ENCODE results near the gene CFDP1.
"Not testable (repeated sequence)": the region's sequence is repeated elsewhere in the genome, so short reads cannot be mapped to it uniquely, and the experiment has no call there.

Gene CFDP1

DNA sequence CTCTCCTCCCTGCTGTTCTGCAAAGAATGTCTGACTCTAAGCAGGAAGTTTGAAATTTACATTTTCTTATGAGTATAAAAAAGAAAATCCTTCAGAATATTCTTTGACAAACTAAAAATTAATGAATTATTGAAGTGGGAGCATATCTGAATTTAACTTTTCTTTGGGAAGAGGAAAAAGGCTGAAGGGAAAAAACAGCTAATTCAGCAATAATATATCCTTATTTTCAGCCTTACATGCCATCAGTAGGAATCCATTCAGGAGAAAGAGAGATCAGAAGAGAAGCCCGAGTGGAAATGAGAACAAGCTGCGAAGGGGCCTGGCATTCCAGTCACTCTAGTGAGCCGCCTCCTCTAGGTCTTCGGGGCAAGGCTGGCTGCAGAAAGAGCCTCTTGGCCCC is 140.1 kb downstream of the CFDP1 start:
- DNase-seq (ENCODE audit: low read depth in 2 of 2) = no peak

DNA sequence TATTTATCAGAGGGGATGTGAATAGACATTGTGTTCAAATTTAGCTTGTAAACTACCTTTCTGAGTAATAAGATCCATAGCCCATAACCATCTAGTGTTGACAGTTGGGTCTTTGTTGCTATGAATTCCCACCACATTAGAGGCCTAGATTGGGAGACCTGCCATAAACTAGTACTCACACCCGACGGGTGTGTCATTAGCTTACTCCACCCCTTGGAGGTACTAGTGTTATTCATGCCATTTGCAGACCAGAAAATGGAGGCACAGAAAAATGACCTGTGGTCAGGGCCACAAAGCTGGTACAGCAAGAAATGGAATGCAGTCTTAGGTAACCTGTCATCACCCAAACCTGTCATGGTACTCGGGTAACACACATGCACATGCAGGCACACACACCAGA is 140.6 kb downstream of the CFDP1 start:
- DNase-seq (ENCODE audit: low read depth in 2 of 2) = no peak

DNA sequence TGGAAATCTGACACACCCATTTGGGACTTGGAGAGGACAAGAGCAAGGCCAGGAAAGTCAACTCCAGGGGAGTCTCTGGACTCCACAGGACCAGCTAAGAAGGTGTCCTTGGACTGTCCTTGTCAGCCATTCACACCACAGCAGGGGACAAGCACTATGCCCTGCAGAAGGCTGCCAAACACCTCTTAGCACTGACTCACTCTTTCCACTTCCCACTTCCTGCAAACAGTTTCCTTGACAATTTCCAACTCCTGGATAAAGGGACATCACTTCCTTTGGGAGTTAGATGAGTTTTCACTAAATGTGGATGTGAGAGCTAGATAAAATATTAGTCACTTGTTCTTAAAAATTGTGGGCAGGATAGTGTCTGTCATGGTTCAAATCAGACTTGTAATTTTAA is 144.1 kb downstream of the CFDP1 start:
- no peak for DNase-seq (ENCODE audit: low read depth in 2 of 2)

DNA sequence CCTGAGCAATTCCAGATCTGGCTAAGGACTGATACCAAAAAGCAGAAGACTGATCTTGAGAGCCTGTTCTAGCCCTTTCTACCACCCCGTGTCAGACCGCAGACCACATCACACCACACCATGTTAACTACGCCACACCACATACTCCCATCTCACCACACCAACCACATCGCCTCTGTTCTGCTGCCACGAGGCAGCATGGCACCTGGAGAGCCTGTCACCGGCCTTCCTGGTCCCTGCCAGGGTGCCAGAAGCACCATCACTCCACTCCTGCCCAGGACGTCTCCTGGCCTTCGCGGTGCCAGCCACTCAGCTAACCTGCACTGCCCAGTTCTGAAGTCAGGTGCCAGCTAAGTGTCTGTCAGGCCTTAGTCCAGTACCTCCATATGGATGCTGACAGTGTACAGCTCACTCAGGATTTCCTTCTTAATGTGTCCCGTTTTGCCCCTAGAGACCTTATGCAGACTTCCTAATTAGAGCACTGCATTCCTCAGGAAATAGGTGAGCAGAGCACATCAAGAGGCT is 144.6 kb downstream of the CFDP1 start:
- DNase-seq (ENCODE audit: low read depth in 2 of 2) = no peak

DNA sequence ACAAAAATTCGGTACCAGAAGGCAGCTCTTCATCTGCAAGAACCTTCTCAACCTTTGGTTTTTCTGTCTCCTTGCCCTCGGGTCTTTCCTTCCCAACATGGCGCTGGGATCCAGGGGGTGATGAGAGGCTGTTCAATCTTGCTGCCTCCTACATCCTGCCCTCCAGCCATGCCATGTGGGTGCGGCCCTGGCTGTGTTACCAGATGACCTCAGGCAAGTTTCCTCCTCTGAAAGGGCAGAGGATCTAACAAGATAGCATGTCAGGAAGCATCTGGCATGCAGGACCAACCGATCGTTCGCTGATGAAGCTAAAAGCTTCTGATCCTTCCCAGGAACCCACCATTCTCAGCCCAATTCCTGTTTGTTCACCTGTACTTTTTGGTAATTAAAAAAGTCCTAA is 145.1 kb downstream of the CFDP1 start:
- DNase-seq (ENCODE audit: low read depth in 2 of 2) = no peak

DNA sequence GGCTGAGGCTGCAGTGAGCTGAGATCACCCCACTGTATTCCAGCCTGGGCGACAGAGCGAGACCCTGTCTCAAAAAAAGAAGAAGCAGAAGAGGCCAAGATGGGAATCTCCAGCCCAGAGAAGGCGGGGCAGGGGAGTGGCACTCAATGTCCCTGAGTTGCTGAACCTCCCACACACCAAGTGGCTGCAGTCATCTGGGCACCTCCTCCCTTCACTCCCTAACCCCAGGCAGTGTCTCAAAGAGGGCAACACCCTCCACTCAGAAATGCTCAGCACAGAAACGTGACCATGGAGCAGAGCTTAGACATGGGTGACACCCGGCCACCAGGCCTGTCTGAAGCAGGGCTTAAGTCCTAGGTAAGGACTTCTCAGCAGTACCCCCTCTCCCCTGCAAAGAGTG is 145.6 kb downstream of the CFDP1 start:
- DNase-seq (ENCODE audit: low read depth in 2 of 2) = no peak

DNA sequence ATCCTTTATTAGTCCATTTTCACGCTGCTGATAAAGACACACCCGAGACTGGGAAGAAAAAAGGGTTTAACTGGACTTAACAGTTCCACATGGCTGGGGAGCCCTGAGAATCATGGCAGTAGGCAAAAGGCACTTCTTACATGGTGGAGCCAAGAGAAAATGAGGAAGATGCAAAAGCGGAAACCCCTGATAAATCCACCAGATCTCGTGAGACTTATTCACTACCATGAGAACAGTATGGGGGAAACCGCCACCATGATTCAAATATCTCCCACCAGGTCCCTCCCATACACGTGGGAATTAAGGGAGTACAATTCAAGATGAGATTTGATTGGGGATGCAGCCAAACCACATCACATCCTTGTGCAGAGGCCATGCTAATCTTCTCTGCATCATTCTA is 146.9 kb downstream of the CFDP1 start:
- DNase-seq (ENCODE audit: low read depth in 2 of 2) = no peak

DNA sequence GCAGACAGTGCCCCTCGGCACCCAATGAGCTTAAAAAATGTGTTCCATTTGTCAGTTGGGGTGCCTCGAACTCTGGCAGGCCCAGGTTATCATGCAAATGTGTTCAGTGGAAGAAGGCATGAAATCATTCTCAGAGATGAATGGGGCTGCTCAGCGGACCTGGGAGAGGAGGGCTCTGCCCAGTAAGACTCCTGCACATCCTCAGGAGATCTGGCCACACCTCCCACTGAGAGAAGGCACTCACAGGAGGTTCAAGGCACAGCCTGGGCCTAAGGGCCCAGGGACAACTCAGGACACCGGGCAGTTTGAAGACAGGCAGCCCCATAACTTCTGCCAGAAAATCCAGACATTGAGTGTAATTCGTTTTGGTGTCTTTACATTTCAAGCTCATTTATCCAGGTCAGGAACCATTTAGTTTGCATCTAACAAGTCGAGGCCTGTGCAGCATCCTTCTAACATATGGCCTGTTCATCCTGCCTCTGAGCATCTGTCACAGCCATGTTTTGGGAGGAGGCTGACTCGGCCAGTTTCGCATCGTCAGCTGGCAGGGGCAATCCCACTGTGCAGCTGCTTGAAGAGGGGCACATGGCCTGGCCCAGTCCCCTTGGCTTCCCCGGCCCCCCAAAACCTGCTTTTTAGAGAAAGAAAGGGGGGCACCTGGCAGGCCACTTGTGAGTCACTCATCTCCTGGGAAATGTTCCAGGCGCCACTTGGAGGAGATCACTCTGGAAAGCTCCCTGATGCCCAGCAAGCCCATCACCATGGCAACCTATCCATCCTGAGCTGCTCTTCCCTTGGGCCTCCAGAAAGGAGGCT is 150.6 kb downstream of the CFDP1 start:
- no peak for DNase-seq (ENCODE audit: low read depth in 2 of 2)

DNA sequence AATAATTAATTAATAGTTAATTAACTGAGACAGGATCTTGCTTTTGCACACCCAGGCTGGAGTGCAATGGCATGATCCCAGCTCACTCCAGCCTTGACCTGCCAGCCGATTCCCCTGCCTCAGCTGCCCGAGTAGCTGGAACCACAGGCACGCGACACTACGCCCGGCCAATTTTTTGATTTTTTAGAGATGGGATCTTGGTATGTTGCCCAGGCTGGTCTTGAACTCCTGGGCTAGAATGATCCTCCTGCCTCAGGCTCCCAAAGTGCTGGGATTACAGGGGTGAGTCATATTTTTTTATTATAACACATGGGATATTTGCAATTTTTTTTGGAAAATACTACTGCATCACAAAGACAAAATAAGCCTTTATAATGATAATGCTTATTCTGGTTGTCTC is 151.5 kb downstream of the CFDP1 start:
- DNase-seq (ENCODE audit: low read depth in 2 of 2) = no peak

DNA sequence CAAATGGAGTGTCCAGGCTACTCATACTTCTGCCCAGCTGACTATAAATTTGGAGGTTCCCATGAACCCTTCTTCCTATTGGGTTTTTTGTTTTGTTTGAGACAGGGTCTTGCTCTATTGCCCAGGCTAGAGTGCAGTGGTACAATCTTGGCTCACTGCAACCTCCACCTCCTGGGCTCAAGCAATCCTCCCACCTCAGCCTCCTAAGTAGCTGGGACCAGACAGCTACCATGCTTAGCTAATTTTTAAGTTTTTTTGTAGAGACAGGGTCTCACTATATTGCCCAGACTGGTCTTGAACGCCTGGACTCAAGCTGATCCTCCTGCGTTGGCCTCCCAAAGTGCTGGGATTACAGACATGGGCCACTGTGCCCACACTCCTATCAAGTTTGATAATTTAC is 152.3 kb downstream of the CFDP1 start:
- not testable (repeated sequence) for DNase-seq (ENCODE audit: low read depth in 2 of 2)

DNA sequence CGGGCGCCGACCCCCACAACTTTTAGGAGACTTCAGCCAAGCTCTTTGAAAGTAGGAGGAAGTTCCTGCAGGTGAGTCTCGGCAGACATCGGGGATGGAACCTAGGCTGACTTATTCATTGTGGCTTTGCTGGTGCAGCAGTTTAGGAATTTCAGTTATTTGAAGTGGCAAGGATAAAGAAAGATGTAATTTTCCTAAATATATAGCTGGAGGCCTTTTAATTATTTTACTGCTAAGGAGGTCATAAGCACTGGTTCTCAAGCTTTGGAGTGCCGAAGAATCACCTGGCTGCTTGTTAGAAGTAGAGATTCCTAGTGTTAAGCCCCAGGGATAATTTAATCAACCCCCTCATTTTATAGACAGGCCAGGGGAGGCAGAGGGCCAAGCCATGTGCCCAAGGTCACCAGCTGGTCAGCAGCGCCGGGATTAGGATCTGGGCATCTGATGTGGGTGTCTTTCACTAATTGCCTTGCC is 152.9 kb downstream of the CFDP1 start:
- no peak for DNase-seq (ENCODE audit: low read depth in 2 of 2)

DNA sequence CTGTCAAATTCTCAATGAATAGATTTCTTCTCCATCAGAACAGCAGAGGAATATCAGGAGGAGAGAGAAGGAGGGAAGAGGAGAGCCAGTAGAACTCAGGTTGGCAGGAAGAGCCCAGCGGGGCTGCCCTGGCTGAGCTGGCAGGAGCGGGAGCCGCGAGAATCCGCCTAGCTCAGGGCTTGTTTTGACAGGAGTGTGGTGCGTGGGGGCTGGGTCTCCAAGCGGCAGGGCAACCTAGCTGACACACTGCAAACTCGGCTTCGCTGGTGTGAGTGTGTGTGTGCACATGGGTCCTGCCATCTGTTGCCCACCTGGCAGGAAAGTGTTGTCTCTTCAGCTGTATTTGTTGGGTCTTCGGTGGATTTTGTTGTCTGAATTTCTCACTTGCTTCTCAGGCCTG is 154.0 kb downstream of the CFDP1 start:
- no peak for DNase-seq (ENCODE audit: low read depth in 2 of 2)

DNA sequence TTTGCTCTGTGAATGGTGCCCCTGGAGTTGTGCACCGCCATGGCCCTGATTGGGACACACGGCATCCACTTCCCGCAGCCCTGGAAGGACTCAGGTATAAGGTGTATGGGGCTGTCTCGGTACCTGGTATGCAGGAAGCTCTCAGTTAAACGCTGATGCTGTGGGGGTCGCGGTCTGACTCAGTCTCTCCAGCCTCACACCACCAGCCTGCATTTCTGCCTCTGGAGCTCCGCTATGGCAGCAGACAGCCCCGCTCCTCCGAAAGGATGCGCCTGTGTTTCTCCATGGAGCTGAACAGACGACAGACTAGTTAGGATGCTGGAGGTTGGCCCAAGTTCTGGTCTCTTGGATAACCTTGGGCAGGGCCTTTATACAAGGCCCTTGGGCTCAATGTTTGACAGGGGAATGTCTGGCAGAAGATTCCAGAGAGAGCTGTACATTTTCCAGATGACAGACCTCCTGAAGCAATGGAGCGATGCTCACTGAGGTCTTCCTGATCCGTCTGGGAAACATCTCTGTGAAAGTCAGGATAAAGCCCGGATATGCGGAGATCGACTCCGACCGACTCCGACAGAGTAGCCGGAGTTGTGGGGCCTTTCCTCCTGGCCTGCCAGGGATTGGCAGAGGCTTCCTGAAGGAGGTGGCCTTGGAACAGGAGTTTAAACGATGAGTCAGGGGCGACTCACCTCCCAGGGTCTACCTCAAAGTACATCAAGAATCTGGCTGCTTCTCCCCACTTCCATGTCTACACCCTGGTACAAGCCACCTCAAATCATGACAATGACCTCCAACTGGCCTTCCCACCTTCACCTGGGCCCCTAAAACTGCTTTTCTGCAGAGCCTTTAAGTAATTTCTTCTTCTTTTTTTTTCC is 160.0 kb downstream of the CFDP1 start:
- DNase-seq (ENCODE audit: low read depth in 2 of 2) = no peak

DNA sequence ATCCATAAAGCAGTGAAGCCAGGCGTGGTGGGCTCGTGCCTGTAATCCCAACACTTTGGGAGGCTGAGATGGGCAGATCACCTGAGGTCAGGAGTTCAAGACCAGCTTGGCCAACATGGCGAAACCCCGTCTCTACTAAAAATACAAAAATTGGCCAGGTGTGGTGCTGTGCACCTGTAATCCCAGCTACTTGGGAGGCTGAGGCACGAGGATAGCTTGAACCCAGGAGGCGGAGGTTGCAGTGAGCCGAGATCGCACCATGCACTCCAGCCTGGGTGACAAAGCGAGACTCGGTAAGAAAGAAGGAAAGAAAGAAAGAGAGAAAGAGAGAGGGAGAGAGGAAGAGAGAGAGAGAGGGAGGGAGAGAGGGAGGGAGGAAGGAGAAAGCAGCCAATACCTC is 160.7 kb downstream of the CFDP1 start:
- DNase-seq (ENCODE audit: low read depth in 2 of 2) = not testable (repeated sequence)

DNA sequence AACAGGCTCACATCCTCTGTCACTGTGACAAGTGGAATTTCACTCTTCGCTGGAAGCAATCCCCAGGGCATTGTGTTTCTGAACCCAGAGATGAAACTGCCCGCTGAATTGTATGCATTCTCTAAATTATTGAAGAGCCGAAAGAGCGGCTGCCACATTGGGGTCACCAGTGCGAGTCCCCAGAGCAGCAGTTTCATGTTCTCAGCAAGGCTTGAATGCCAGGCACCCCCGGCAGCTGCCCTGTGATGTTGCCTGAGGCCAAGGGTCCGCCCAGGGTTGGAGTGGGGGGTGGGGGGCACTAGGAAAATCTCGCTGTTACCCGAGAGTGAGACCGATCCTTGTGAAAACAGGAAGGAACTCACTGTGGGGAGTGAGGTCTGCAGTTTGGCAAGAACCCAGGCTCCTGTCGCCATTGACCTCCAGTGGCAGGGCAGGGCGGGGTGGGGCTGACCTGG is 161.2 kb downstream of the CFDP1 start:
- no peak for DNase-seq (ENCODE audit: low read depth in 2 of 2)

DNA sequence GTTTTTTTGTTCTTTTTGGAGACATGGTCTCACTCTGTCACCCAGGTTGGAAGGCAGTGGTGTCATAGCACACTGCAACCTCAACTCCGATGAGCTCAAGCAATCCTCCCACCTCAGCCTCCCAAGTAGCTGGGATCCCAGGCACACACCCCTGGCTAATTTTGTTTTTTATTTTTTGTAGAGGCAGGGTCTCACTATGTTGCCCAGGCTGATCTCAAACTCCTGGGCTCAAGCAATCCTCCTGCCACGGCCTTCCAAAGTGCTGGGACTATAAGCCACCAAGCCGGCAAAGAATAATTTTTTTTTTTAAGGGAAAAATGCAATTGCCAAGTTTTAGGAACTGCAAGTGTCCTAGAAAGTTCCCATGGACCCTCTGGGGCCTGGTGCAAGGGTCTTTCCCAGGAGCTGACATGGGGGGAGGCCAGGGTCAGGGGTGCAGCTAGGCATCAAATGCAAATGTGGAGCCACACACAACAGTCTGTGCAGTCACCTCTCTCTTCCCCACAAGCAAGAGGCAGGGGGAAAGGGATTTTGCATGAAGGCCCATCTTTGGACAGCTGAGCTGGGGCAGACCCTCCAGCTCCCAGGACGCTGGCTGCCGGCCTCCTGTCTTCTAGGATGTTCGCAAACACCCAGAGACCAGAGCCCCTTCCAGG is 161.7 kb downstream of the CFDP1 start:
- no peak for DNase-seq (ENCODE audit: low read depth in 2 of 2)

DNA sequence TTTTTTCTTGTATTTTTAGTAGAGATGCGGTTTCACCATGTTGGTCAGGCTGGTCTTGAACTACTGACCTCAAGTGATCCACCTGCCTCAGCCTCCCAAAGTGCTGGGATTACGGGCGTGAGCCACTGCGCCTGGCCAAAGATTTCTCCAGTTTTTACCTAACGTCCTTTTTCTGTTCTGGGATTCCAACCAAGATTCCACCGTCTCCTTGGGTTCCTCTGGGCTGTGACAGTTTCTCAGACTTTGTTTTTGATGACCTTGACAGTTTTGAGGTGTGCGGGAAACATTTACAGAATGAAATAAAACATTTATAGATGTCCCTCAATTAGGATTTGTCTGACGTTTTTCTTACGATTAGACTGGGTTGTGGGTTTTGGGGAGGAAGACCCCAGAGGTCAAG is 163.9 kb downstream of the CFDP1 start:
- not testable (repeated sequence) for DNase-seq (ENCODE audit: low read depth in 2 of 2)

DNA sequence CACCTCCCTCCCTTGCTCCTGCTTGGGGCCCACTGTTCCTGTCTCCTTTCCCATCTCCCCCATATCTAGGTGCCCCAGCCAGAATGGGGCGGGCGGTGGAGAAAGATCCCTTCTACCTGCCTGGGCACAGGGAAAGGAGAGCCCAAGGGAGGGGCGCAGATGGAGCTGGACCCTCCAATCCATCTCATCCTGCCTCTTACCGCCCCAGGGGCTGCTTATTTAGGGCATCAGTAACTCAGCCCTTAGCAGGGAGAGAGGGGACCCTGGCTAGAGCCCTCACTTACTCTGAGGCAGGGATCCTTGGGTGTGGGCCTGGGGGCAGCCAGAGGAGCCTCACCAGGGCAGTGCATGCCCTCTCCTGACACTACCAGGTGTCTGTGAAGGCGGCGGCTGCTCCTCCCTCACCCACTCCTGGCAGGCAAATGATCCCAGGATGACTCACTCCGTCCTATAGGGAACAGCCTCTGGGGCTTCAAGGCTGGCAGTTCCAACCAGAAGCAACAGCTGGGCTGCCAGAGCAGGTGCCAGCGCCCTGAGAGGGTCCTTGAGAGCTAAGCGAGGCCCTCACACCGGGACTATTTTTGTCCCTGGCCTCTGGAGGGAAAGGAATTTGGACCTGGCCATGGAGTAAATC is 165.6 kb downstream of the CFDP1 start:
- no peak for DNase-seq (ENCODE audit: low read depth in 2 of 2)

DNA sequence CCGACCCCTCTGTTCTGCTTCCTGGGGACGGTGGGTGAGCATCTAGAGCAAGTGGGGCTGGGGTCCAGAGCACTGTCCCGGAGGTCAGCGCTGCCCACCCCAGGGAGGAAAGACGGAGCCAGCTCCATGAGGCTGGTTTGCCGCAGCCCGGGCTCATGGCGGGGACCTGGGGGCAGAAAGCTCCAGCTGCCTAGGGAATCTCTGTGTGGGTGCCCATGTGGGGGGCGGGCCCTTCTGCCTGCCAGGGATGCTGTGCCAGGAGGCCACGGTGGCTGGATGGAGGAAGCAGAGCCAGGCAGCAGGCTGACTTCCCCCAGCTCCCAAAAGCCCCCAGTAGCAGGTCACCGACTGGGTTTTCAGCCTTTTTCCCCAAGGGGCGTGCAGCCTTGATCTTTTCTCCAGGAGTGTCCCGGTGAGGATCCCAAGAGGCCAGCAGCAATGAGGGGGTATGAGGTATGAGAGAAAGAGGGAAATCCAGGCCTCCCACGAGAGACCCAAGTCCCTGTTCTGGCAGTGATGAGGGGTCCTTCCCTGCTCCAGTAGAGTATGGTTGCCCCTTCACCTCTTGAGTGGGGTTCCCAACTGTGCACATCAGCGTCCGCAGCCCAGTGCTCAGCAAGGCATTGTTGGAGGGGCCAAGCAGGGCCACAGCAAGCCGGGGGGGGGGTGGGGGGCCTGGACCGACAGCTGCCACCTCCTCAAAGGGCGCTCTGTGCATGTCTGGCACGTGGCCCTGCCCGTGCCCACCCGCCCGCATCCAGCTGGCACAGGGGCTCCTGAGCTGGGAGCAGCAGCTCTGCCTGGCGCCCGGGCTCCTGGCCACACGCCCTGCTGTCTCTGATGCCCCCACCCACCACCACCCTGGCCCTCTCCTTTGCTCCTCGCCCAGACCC is 166.3 kb downstream of the CFDP1 start:
- DNase-seq (ENCODE audit: low read depth in 2 of 2) = no peak

DNA sequence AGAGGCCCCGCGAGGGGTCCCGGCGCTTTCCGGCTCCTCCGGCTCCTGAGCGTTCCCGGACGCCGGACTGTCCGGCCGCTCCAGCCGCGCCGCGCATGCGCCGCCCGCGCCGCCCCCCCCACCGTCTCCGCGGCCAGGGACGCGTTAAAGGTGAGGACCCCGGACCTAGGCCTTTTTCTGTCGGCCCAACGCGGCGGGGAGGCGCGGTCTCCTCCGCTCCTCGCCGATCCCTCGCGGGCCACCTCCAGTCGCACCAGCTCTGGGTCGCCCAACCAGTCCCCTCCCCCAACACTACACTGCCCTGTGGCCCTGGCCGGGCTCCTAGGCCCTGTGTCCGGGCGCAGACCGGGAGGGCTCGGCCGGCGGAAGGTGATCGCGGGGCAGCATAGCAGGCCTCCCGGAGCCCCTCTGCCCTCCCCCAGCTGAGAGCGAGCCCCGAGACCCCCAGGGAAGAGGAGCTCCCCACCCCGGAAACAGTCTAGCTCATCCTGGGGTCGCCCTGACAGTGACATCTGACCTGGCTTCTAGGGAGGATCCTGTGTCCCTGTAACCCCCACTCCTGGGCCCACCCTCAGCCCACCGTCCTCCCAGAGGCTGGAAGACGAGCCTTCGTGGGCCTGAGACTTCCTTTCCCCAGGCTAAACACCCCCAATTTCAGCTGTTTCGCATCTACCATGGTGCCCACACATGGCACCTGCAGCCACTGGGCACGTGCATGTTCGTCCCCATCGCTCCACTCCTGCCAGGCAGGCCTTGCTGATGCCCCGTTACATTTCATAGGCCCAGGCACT is 167.2 kb downstream of the CFDP1 start:
- no peak for DNase-seq (ENCODE audit: low read depth in 2 of 2)

Data from stimulated activated CD4-positive, alpha-beta T cell treated with anti-CD3 and anti-CD28 coated beads, Interleukin-1b, Interleukin-23, amount 100 ng/mL, for 4 hours (primary cell).